Ovary (tissue), 3 donors: ENCODE data around the gene CNTNAP5.

Experiments used
- CTCF ChIP-seq, 3 donors: fragments of 450-650 bp in 2 of 3; fragments of 200-600 bp in 1 of 3; IDR thresholded peaks; one replicate each; pipeline versions ENCODE4 v1.5.1 to v1.8.0; 2016 to 2022; ENCODE audit warnings: antibody characterized with exemption in 3 of 3, mild to moderate bottlenecking in 1 of 3
- POLR2A ChIP-seq: fragments of 450-650 bp; IDR thresholded peaks from one replicate; pipeline ENCODE4 v1.6.1; 2017; ENCODE audit warnings: antibody characterized with exemption, mild to moderate bottlenecking, moderate library complexity
- donor health status: DM: no; HTN: no; CAD: no.

GRCh38 chr2:124609667-124610066 lies 584.6 kb downstream of the CNTNAP5 start:
- no peak for TF ChIP-seq POLR2A
- no peak for TF ChIP-seq CTCF (IDR thresholded peaks at IDR 0.05)
